HL-60 (cell line): Measurements from ENCODE around the gene HEY2.

Source experiments
- DNase-seq, 2 experiments: peaks; one replicate each; pipeline ENCODE4 v3.0.0-alpha.2; 2010 to 2020; ENCODE audit warnings: low read depth in 1 of 2, low spot score in 1 of 2
- H3K27ac ChIP-seq: fragments of 250-450 bp; sonication (Bioruptor Pico); replicated peaks from 2 replicates; pipeline ENCODE4 v1.5.1; 2020; ENCODE audit warnings: mild to moderate bottlenecking, moderate library complexity
- H3K27me3 ChIP-seq: fragments of 250-450 bp; sonication (Bioruptor Pico); 2 replicates; pipeline ENCODE4 v1.5.1; 2021; ENCODE audit warnings: mild to moderate bottlenecking, moderate library complexity; ENCODE audit not compliant: insufficient read depth, poor library complexity, severe bottlenecking
- H3K4me3 ChIP-seq: replicated peaks from 2 replicates; pipeline ENCODE4 v1.5.1; 2011; ENCODE audit warnings: mild to moderate bottlenecking, control low read depth, low read length; ENCODE audit not compliant: insufficient read depth
- CTCF ChIP-seq: IDR thresholded peaks from one replicate; pipeline ENCODE4 v1.5.1; 2011; ENCODE audit warnings: low read length, control low read depth, inconsistent platforms; ENCODE audit not compliant: insufficient read depth
- GABPA ChIP-seq: IDR thresholded peaks from 2 replicates; pipeline ENCODE4 v1.6.1; 2012; ENCODE audit warnings: low read depth
- POLR2AphosphoS5 ChIP-seq: IDR thresholded peaks from 2 replicates; pipeline ENCODE4 v1.6.1; 2012; ENCODE audit warnings: low read depth
- REST ChIP-seq: IDR thresholded peaks from 2 replicates; pipeline ENCODE4 v1.6.1; 2012; ENCODE audit warnings: low read depth; ENCODE audit not compliant: insufficient replicate concordance
- SPI1 ChIP-seq: IDR thresholded peaks from 2 replicates; pipeline ENCODE4 v1.6.1; 2012; ENCODE audit warnings: low read depth, mild to moderate bottlenecking, borderline replicate concordance

HEY2 gene

GRCh38 chr6:125728739-125729138, 20.7 kb upstream of the HEY2 start:
- Histone ChIP-seq H3K27me3 (peaks cover 16% of the 10 kb centered on the region), H3K27ac (no peak overlapping the region), H3K4me3 (no peak overlapping the region)
- DNase-seq, result no peak
- TF ChIP-seq REST, result no peak
- no peak for TF ChIP-seq SPI1
- TF ChIP-seq POLR2AphosphoS5, result no peak
- no peak for TF ChIP-seq CTCF
- no peak for TF ChIP-seq GABPA

- Histone ChIP-seq H3K4me3 (no peak overlapping the region), H3K27me3 (peaks cover 15% of the 10 kb centered on the region), H3K27ac (no peak overlapping the region)
- no peak for DNase-seq
- TF ChIP-seq CTCF (no peak), GABPA (no peak), REST (no peak), POLR2AphosphoS5 (no peak)
These were observed 19.4 kb upstream of the HEY2 start for GRCh38 chr6:125729983-125730382.

- Histone ChIP-seq H3K27ac (no peak overlapping the region), H3K27me3 (peaks cover 10% of the 10 kb centered on the region), H3K4me3 (no peak overlapping the region)
- DNase-seq, result no peak
- TF ChIP-seq REST (no peak), CTCF (no peak), POLR2AphosphoS5 (no peak), GABPA (no peak), SPI1 (no peak)
These were observed 17.0 kb upstream of the HEY2 start for GRCh38 chr6:125732398-125732797.
